ENCODE measurements around the gene EMP1. TPM values are rescaled to one million over a fixed set of nuclear protein-coding genes. Genes with fewer than 3 reads are reported as not detected.

The EMP1 gene
- total RNA-seq, 1 experiment from 2014 or later = 146 TPM

GRCh38 chr12:13233830-13234641, 37.5 kb downstream of the EMP1 start:
- Mint-ChIP-seq H3K27ac (ENCODE audit: unreplicated experiment) (no peak overlapping the region), H3K4me3 (ENCODE audit: low read depth, unreplicated experiment) (no peak overlapping the region), H3K4me1 (ENCODE audit: low read depth, unreplicated experiment) (peaks cover 14% of the 10 kb centered on the region), H3K36me3 (ENCODE audit: insufficient read depth, unreplicated experiment) (no peaks in the 10 kb centered on the region), H3K9me3 (ENCODE audit: low read depth, unreplicated experiment) (no peaks in the 10 kb centered on the region), H3K27me3 (ENCODE audit: unreplicated experiment) (no peaks in the 10 kb centered on the region)
- no TSS peak for BruUV-seq (replicated peaks)
- peak; percentile 88 for TF ChIP-seq CTCF (IDR thresholded peaks at IDR 0.05; ENCODE audit: unreplicated experiment)
- peak; percentile 70 for DNase-seq
- intact Hi-C loops (cut with micrococcal nuclease; ENCODE audit: unreplicated experiment) = loop anchor here (5.0 kb wide), 1 partner anchor 227 kb away; no protein-coding TSS in a partner anchor
- CTCF ChIA-PET = no interaction called here

GRCh38 chr12:13238204-13238603, 41.7 kb downstream of the EMP1 start:
- Mint-ChIP-seq H3K4me1 (ENCODE audit: low read depth, unreplicated experiment) (peaks cover 38% of the 10 kb centered on the region), H3K9me3 (ENCODE audit: low read depth, unreplicated experiment) (no peaks in the 10 kb centered on the region), H3K4me3 (ENCODE audit: low read depth, unreplicated experiment) (no peak overlapping the region), H3K36me3 (ENCODE audit: insufficient read depth, unreplicated experiment) (no peaks in the 10 kb centered on the region), H3K27ac (ENCODE audit: unreplicated experiment) (no peak overlapping the region), H3K27me3 (ENCODE audit: unreplicated experiment) (no peaks in the 10 kb centered on the region)
- TF ChIP-seq CTCF (IDR thresholded peaks at IDR 0.05; ENCODE audit: unreplicated experiment) = no peak
- BruUV-seq (replicated peaks) = no TSS peak
- DNase-seq = no peak
- intact Hi-C loops (cut with micrococcal nuclease; ENCODE audit: unreplicated experiment) = no loop called here
- CTCF ChIA-PET = no interaction called here

- intact Hi-C loops (cut with micrococcal nuclease; ENCODE audit: unreplicated experiment) = no loop called here
- no TSS peak for BruUV-seq (replicated peaks)
- H3K4me1 Mint-ChIP-seq (ENCODE audit: low read depth, unreplicated experiment) = peaks cover 28% of the 10 kb centered on the region
- H3K4me3 Mint-ChIP-seq (ENCODE audit: low read depth, unreplicated experiment) = peak overlapping the region; percentile 18
- CTCF ChIA-PET = interaction anchor here (0.6 to 0.8 kb wide), 2 partner anchors 208 to 686 kb away, joined by 3 to 6 read pairs; no protein-coding TSS in a partner anchor
- peak overlapping the region; percentile 25 for H3K27ac Mint-ChIP-seq (ENCODE audit: unreplicated experiment)
- no peak for TF ChIP-seq CTCF (IDR thresholded peaks at IDR 0.05; ENCODE audit: unreplicated experiment)
- peak; percentile 56 for DNase-seq
- no peaks in the 10 kb centered on the region for H3K36me3 Mint-ChIP-seq (ENCODE audit: insufficient read depth, unreplicated experiment)
- no peaks in the 10 kb centered on the region for H3K9me3 Mint-ChIP-seq (ENCODE audit: low read depth, unreplicated experiment)
- H3K27me3 Mint-ChIP-seq (ENCODE audit: unreplicated experiment) = no peaks in the 10 kb centered on the region
Observed at GRCh38 chr12:13241833-13242488, 45.4 kb downstream of the EMP1 start.

GRCh38 chr12:13242936-13243335, 46.4 kb downstream of the EMP1 start:
- CTCF ChIA-PET = no interaction called here
- DNase-seq = no peak
- Mint-ChIP-seq H3K4me1 (ENCODE audit: low read depth, unreplicated experiment) (peaks cover 29% of the 10 kb centered on the region), H3K27ac (ENCODE audit: unreplicated experiment) (no peak overlapping the region), H3K27me3 (ENCODE audit: unreplicated experiment) (no peaks in the 10 kb centered on the region), H3K9me3 (ENCODE audit: low read depth, unreplicated experiment) (no peaks in the 10 kb centered on the region), H3K36me3 (ENCODE audit: insufficient read depth, unreplicated experiment) (no peaks in the 10 kb centered on the region), H3K4me3 (ENCODE audit: low read depth, unreplicated experiment) (no peak overlapping the region)
- TF ChIP-seq CTCF (IDR thresholded peaks at IDR 0.05; ENCODE audit: unreplicated experiment) = no peak
- intact Hi-C loops (cut with micrococcal nuclease; ENCODE audit: unreplicated experiment) = no loop called here
- no TSS peak for BruUV-seq (replicated peaks)

Measured in Calu3 (cell line).